K562 (cell line): ENCODE measurements around the gene TSPAN18.

Experiments
- BRCA1 ChIP-seq, 2 experiments: fragments of 450-650 bp in 1 of 2; sonication (generic) in 1 of 2; formaldehyde crosslinking in 1 of 2; IDR thresholded peaks; 2 replicates each; pipeline versions ENCODE4 v1.5.0 to v1.6.1; 2017 to 2020; ENCODE audit warnings: mild to moderate bottlenecking in 1 of 2, missing genetic modification reagents in 1 of 2
- CHCHD3 ChIP-seq: fragments of 250-450 bp; sonication (Bioruptor Pico); IDR thresholded peaks from 2 replicates; pipeline ENCODE4 v2.1.2; 2022; ENCODE audit warnings: mild to moderate bottlenecking
- ELF4 ChIP-seq: fragments of 450-650 bp; formaldehyde crosslinking; IDR thresholded peaks from 2 replicates; pipeline ENCODE4 v1.4.0; 2022; ENCODE audit warnings: missing genetic modification characterization
- GABPB1 ChIP-seq: sonication (generic); formaldehyde crosslinking; IDR thresholded peaks from 2 replicates; pipeline ENCODE4 v1.8.0; 2022; ENCODE audit warnings: mild to moderate bottlenecking, missing genetic modification reagents
- KDM1A ChIP-seq, 2 experiments: fragments of 450-650 bp; IDR thresholded peaks; 2 replicates each; pipeline ENCODE4 v1.6.1; 2016; ENCODE audit warnings: mild to moderate bottlenecking in 2 of 2
- NONO ChIP-seq, 2 experiments: fragments of 200-400 bp in 1 of 2; fragments of 450-650 bp in 1 of 2; formaldehyde crosslinking in 1 of 2; IDR thresholded peaks; 2 replicates each; pipeline ENCODE4 v1.6.1; 2017; ENCODE audit warnings: low read depth in 2 of 2, mild to moderate bottlenecking in 2 of 2, moderate library complexity in 2 of 2, low read length in 1 of 2
- POLR2AphosphoS5 ChIP-seq: IDR thresholded peaks from 2 replicates; pipeline ENCODE4 v1.6.1; 2011; ENCODE audit warnings: mild to moderate bottlenecking, low read depth, low read length, moderate library complexity; ENCODE audit not compliant: control insufficient read depth, insufficient read depth
- TF ChIP-seq, protein P1 (sequence below), 3 experiments: IDR thresholded peaks in 2 of 3; conservative IDR thresholded peaks in 1 of 3; 2 replicates each; pipeline ENCODE4 v1.5.1; 2011 to 2012; ENCODE audit warnings: low read length in 3 of 3, mild to moderate bottlenecking in 3 of 3, control low read depth in 2 of 3, improper control_type of control experiment in 1 of 3, inconsistent platforms in 1 of 3, low read depth in 1 of 3, mixed read lengths in 1 of 3, moderate library complexity in 1 of 3; ENCODE audit not compliant: insufficient read depth in 2 of 3
- TF ChIP-seq, protein P2 (sequence below): fragments of 450-650 bp; IDR thresholded peaks from 2 replicates; pipeline ENCODE4 v1.6.1; 2014; ENCODE audit warnings: low read depth, mild to moderate bottlenecking, moderate library complexity, borderline replicate concordance

DNA sequence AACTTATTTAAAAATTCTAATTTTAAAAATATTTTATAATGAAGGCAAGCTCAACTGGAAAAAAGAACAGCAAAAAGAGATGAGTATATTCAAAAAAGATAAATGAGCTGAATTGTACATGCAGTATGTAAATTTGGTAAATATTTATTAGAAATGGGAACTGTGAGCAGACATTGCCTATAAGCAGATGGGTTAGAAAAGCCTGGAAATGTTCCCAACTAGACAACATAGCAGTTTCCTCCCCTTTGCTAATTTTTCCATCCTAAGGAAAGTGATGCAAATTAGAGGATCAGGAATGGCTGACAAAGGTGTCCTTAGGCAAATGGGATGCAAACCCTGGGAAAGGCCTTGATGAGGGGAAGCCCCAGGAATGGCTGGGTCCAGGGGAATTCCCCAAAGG, 186.7 kb downstream of the TSPAN18 start:
- TF ChIP-seq CHCHD3 (CRISPR knock-in tag), result no peak
- TF ChIP-seq, protein P1, sequence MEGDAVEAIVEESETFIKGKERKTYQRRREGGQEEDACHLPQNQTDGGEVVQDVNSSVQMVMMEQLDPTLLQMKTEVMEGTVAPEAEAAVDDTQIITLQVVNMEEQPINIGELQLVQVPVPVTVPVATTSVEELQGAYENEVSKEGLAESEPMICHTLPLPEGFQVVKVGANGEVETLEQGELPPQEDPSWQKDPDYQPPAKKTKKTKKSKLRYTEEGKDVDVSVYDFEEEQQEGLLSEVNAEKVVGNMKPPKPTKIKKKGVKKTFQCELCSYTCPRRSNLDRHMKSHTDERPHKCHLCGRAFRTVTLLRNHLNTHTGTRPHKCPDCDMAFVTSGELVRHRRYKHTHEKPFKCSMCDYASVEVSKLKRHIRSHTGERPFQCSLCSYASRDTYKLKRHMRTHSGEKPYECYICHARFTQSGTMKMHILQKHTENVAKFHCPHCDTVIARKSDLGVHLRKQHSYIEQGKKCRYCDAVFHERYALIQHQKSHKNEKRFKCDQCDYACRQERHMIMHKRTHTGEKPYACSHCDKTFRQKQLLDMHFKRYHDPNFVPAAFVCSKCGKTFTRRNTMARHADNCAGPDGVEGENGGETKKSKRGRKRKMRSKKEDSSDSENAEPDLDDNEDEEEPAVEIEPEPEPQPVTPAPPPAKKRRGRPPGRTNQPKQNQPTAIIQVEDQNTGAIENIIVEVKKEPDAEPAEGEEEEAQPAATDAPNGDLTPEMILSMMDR (IDR thresholded peaks at IDR 0.05 in 2 of 3, conservative IDR thresholded peaks at IDR 0.05 in 1 of 3; ENCODE audit: insufficient read depth in 2 of 3, low read depth in 1 of 3, low read length in 3 of 3), result no peak
- TF ChIP-seq GABPB1 (CRISPR knock-in tag), result no peak
- TF ChIP-seq ELF4 (CRISPR knock-in tag), result no peak
- no peak for TF ChIP-seq KDM1A (IDR thresholded peaks at IDR 0.05)
- TF ChIP-seq BRCA1 (IDR thresholded peaks at IDR 0.05), result no peak
- no peak for TF ChIP-seq BRCA1 (CRISPR knock-in tag; IDR thresholded peaks at IDR 0.05)
- TF ChIP-seq POLR2AphosphoS5, result no peak
- TF ChIP-seq, protein P2, sequence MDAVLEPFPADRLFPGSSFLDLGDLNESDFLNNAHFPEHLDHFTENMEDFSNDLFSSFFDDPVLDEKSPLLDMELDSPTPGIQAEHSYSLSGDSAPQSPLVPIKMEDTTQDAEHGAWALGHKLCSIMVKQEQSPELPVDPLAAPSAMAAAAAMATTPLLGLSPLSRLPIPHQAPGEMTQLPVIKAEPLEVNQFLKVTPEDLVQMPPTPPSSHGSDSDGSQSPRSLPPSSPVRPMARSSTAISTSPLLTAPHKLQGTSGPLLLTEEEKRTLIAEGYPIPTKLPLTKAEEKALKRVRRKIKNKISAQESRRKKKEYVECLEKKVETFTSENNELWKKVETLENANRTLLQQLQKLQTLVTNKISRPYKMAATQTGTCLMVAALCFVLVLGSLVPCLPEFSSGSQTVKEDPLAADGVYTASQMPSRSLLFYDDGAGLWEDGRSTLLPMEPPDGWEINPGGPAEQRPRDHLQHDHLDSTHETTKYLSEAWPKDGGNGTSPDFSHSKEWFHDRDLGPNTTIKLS, result no peak
- TF ChIP-seq NONO (IDR thresholded peaks at IDR 0.05; ENCODE audit: low read depth in 2 of 2, low read length in 1 of 2), result no peak
